KMS-11 (cell line): ENCODE results near the gene SNRNP70.
A peak's percentile ranks its signal among the peaks of the same experiment; 100 is the strongest.

Source experiments
- H2AFZ ChIP-seq: fragments of 200-600 bp; sonication (generic); 2 replicates; pipeline ENCODE4 v1.6.1; 2016; ENCODE audit warnings: antibody characterized with exemption, mixed run types, low read depth
- H3K27ac ChIP-seq: fragments of 200-600 bp; sonication (generic); 2 replicates; pipeline ENCODE4 v1.6.1; 2016; ENCODE audit warnings: mild to moderate bottlenecking, mixed run types
- H3K27me3 ChIP-seq: fragments of 200-600 bp; sonication (generic); 2 replicates; pipeline ENCODE4 v1.6.1; 2017; ENCODE audit warnings: mild to moderate bottlenecking, low read depth, mixed run types, moderate library complexity; ENCODE audit not compliant: insufficient read depth
- H3K36me3 ChIP-seq: fragments of 200-600 bp; sonication (generic); 2 replicates; pipeline ENCODE4 v1.6.1; 2017; ENCODE audit warnings: mild to moderate bottlenecking, mixed run types; ENCODE audit not compliant: insufficient read depth
- H3K4me1 ChIP-seq: fragments of 200-600 bp; sonication (generic); 2 replicates; pipeline ENCODE4 v1.6.1; 2016; ENCODE audit warnings: mild to moderate bottlenecking, low read depth, mixed run types; ENCODE audit not compliant: poor library complexity, severe bottlenecking
- H3K4me2 ChIP-seq: fragments of 200-600 bp; sonication (generic); 2 replicates; pipeline ENCODE4 v1.7.0; 2016; ENCODE audit warnings: mild to moderate bottlenecking, mixed run types
- H3K4me3 ChIP-seq: fragments of 200-600 bp; sonication (generic); IDR thresholded peaks from 2 replicates; pipeline ENCODE4 v1.6.1; 2017; ENCODE audit warnings: low read depth, low read length, mixed read lengths; ENCODE audit not compliant: insufficient read depth
- H3K79me2 ChIP-seq: fragments of 200-600 bp; sonication (generic); 2 replicates; pipeline ENCODE4 v1.6.1; 2016; ENCODE audit warnings: low read depth, mixed run types; ENCODE audit not compliant: insufficient read depth
- H3K9ac ChIP-seq: fragments of 200-600 bp; sonication (generic); 2 replicates; pipeline ENCODE4 v1.6.1; 2016; ENCODE audit warnings: mild to moderate bottlenecking, mixed run types
- H4K20me1 ChIP-seq: fragments of 200-600 bp; sonication (generic); 2 replicates; pipeline ENCODE4 v1.6.1; 2016; ENCODE audit warnings: mild to moderate bottlenecking, mixed run types; ENCODE audit not compliant: insufficient read depth
- TF ChIP-seq, protein P1 (sequence below): fragments of 200-600 bp; sonication (generic); conservative IDR thresholded peaks from 2 replicates; pipeline ENCODE4 v1.6.1; 2017; ENCODE audit warnings: low read depth, mild to moderate bottlenecking, antibody characterized with exemption, low read length, moderate library complexity, mixed read lengths

SNRNP70 gene

GRCh38 chr19:49097453-49098288 is 12.4 kb downstream of the SNRNP70 start:
- H3K4me3 ChIP-seq = no peak overlapping the region
- peaks cover 10% of the 10 kb centered on the region for H3K4me1 ChIP-seq
- peaks cover 4% of the 10 kb centered on the region; the same call in 1 of the 2 replicates for H3K36me3 ChIP-seq
- H2AFZ ChIP-seq = no peak overlapping the region
- peaks cover 18% of the 10 kb centered on the region for H3K79me2 ChIP-seq
- no peaks in the 10 kb centered on the region for H3K27me3 ChIP-seq
- peaks cover 7% of the 10 kb centered on the region; the same call in 1 of the 2 replicates for H4K20me1 ChIP-seq
- no peak overlapping the region for H3K9ac ChIP-seq
- TF ChIP-seq, protein P1, sequence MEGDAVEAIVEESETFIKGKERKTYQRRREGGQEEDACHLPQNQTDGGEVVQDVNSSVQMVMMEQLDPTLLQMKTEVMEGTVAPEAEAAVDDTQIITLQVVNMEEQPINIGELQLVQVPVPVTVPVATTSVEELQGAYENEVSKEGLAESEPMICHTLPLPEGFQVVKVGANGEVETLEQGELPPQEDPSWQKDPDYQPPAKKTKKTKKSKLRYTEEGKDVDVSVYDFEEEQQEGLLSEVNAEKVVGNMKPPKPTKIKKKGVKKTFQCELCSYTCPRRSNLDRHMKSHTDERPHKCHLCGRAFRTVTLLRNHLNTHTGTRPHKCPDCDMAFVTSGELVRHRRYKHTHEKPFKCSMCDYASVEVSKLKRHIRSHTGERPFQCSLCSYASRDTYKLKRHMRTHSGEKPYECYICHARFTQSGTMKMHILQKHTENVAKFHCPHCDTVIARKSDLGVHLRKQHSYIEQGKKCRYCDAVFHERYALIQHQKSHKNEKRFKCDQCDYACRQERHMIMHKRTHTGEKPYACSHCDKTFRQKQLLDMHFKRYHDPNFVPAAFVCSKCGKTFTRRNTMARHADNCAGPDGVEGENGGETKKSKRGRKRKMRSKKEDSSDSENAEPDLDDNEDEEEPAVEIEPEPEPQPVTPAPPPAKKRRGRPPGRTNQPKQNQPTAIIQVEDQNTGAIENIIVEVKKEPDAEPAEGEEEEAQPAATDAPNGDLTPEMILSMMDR = peak; percentile 99
- H3K27ac ChIP-seq = no peak overlapping the region
- no peak overlapping the region for H3K4me2 ChIP-seq

DNA sequence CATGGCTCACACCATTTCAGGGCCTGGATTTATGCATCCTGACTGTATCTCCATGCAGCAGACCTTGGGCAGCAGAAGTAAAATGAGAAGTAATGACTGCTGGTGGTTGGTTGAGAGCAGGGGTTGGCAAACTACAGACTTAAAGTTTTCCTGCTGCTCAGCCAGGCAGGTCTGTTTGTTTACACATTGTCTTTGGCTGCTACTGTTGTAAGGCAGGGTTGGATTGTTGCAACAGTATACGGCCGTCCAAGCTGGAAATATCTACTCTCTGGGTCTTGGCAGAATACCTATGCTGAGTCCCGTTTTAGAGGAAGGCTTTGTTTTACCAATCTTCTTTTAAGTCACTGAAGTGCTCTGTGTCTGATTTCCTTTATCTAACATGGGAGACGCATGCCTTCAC is 13.5 kb downstream of the SNRNP70 start:
- peaks cover 10% of the 10 kb centered on the region for H3K4me1 ChIP-seq
- TF ChIP-seq, protein P1 = no peak
- H4K20me1 ChIP-seq = peaks cover 7% of the 10 kb centered on the region; the same call in 1 of the 2 replicates
- no peak overlapping the region for H3K9ac ChIP-seq
- H3K27me3 ChIP-seq = no peaks in the 10 kb centered on the region
- no peak overlapping the region for H2AFZ ChIP-seq
- H3K79me2 ChIP-seq = peaks cover 18% of the 10 kb centered on the region
- no peak overlapping the region for H3K4me2 ChIP-seq
- H3K4me3 ChIP-seq = no peak overlapping the region
- H3K36me3 ChIP-seq = no peaks in the 10 kb centered on the region; the same call in 1 of the 2 replicates
- no peak overlapping the region for H3K27ac ChIP-seq

- Histone ChIP-seq H3K36me3 (no peaks in the 10 kb centered on the region; the same call in 1 of the 2 replicates), H3K4me3 (no peak overlapping the region), H2AFZ (no peak overlapping the region), H3K27me3 (no peaks in the 10 kb centered on the region), H3K4me1 (peaks cover 10% of the 10 kb centered on the region), H3K27ac (no peak overlapping the region), H3K4me2 (no peak overlapping the region), H3K79me2 (peaks cover 18% of the 10 kb centered on the region), H4K20me1 (peaks cover 7% of the 10 kb centered on the region; the same call in 1 of the 2 replicates), H3K9ac (no peak overlapping the region)
- TF ChIP-seq, protein P1 = no peak
Measured at GRCh38 chr19:49101160-49101559, 15.9 kb downstream of the SNRNP70 start.

DNA sequence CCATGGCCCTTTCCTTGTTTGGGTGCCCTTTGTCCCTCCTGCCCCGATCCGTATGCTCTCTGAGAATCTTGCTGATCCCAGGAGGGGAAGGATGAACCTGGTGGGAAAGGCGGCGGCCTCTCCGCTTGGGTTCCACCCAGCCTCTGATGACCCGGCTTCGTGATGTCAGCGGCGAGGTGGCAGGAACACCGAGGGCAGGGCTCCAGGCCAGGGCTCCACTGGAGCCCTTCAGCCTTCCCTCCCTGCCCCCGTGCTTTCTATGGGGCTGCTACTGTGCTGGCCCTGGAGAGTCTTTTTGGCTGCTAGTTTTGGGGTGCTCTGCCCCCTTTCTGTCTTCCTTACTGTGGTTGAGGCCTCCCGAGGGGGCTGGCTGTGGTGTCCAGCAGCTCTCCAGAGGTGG is 17.1 kb downstream of the SNRNP70 start:
- Histone ChIP-seq H4K20me1 (peaks cover 4% of the 10 kb centered on the region; the same call in 1 of the 2 replicates), H3K4me2 (no peak overlapping the region)

More for the DNA sequence above, 17.1 kb downstream of the SNRNP70 start:
- H3K27me3 ChIP-seq = no peaks in the 10 kb centered on the region
- no peak overlapping the region for H3K4me3 ChIP-seq
- no peak overlapping the region for H2AFZ ChIP-seq
- H3K4me1 ChIP-seq = peaks cover 8% of the 10 kb centered on the region
- peaks cover 11% of the 10 kb centered on the region for H3K79me2 ChIP-seq
- TF ChIP-seq, protein P1 = no peak
- H3K9ac ChIP-seq = no peak overlapping the region
- H3K27ac ChIP-seq = no peak overlapping the region
- no peaks in the 10 kb centered on the region; the same call in 1 of the 2 replicates for H3K36me3 ChIP-seq
